IMR-90 (cell line): Measurements from ENCODE around the gene TMEM163. TPM values are rescaled to one million over a fixed set of nuclear protein-coding genes. Genes with fewer than 3 reads are reported as not detected.

ENCODE experiments used
- ATAC-seq: fragments of 200-7000 bp; cut with Tn5 transposase; 2 replicates; pipeline ENCODE4 v1.9.1; 2020; ENCODE audit warnings: low read depth, mild to moderate bottlenecking, moderate library complexity
- BruUV-seq: library from RNA; stranded (reverse); fragments of 400-500 nt; replicated peaks from 2 replicates; lab custom pipeline; 2021; lab: Mats Ljungman, UMichigan
- CTCF ChIA-PET: fragments of 300-600 bp; formaldehyde crosslinking; extraction: SDS; loops from one replicate; lab custom pipeline; 2021; ENCODE audit warnings: antibody characterized with exemption; lab: Yijun Ruan, JAX
- POLR2A ChIA-PET: fragments of 300-600 bp; sonication (Branson Sonifier 250); formaldehyde crosslinking; loops from one replicate; lab custom pipeline; 2022; ENCODE audit warnings: antibody characterized with exemption; ENCODE audit not compliant: unreplicated experiment; lab: Charles Lee
- DNase-seq: peaks from one replicate; pipeline ENCODE4 v3.0.0; 2013
- H2AFZ ChIP-seq: replicated peaks from 2 replicates; pipeline ENCODE3; 2013; ENCODE audit warnings: low read length, mild to moderate bottlenecking; ENCODE audit not compliant: poor library complexity
- H2AK5ac ChIP-seq: 2 replicates; pipeline ENCODE4 v1.6.1; 2013; ENCODE audit warnings: low read depth, low read length, inconsistent platforms
- H2AK9ac ChIP-seq: replicated peaks from 2 replicates; pipeline ENCODE3; 2013; ENCODE audit warnings: mild to moderate bottlenecking, low read depth, low read length, moderate library complexity; ENCODE audit not compliant: poor library complexity
- H2BK120ac ChIP-seq: 2 replicates; pipeline ENCODE4 v1.6.1; 2013; ENCODE audit warnings: low read depth, low read length, inconsistent platforms
- H2BK15ac ChIP-seq: 3 replicates; pipeline ENCODE4 v1.6.1; 2013; ENCODE audit warnings: low read depth, low read length, inconsistent platforms
- H2BK20ac ChIP-seq: 2 replicates; pipeline ENCODE4 v1.6.1; 2013; ENCODE audit warnings: low read depth, mild to moderate bottlenecking, inconsistent platforms, low read length, moderate library complexity
- H2BK5ac ChIP-seq: 2 replicates; pipeline ENCODE4 v1.6.1; 2013; ENCODE audit warnings: mild to moderate bottlenecking, low read depth, low read length, inconsistent platforms; ENCODE audit not compliant: poor library complexity, severe bottlenecking
- H3K14ac ChIP-seq: replicated peaks from 2 replicates; pipeline ENCODE4 v1.6.1; 2013; ENCODE audit warnings: low read depth, low read length, inconsistent platforms
- H3K18ac ChIP-seq: 2 replicates; pipeline ENCODE4 v1.6.1; 2013; ENCODE audit warnings: low read depth, low read length, control low read depth
- H3K23ac ChIP-seq: 2 replicates; pipeline ENCODE4 v1.6.1; 2013; ENCODE audit warnings: low read depth, low read length, inconsistent platforms
- H3K27ac ChIP-seq: 2 replicates; pipeline ENCODE4 v1.5.1; 2013; ENCODE audit warnings: mild to moderate bottlenecking, control low read depth, low read length; ENCODE audit not compliant: insufficient read depth
- H3K27me3 ChIP-seq: 2 replicates; pipeline ENCODE4 v1.6.1; 2013; ENCODE audit warnings: low read length; ENCODE audit not compliant: control insufficient read depth, insufficient read depth
- H3K36me3 ChIP-seq: 2 replicates; pipeline ENCODE4 v1.6.1; 2013; ENCODE audit warnings: low read length, mixed read lengths; ENCODE audit not compliant: control insufficient read depth, insufficient read depth
- H3K4ac ChIP-seq: 2 replicates; pipeline ENCODE4 v1.6.1; 2013; ENCODE audit warnings: low read depth, low read length, inconsistent platforms
- H3K4me1 ChIP-seq: 2 replicates; pipeline ENCODE4 v1.6.1; 2013; ENCODE audit warnings: low read length, mixed read lengths; ENCODE audit not compliant: control insufficient read depth, insufficient read depth
- H3K4me2 ChIP-seq: 2 replicates; pipeline ENCODE4 v1.6.1; 2013; ENCODE audit warnings: low read depth, mild to moderate bottlenecking, control low read depth, low read length, moderate library complexity
- H3K4me3 ChIP-seq: 2 replicates; pipeline ENCODE4 v1.5.1; 2013; ENCODE audit warnings: low read depth, mild to moderate bottlenecking, control low read depth, low read length, moderate library complexity; ENCODE audit not compliant: insufficient read depth
- H3K56ac ChIP-seq: 2 replicates; pipeline ENCODE4 v1.6.1; 2013; ENCODE audit warnings: low read length, inconsistent platforms; ENCODE audit not compliant: insufficient read depth; ENCODE audit errors: extremely low read depth
- H3K79me1 ChIP-seq, 2 experiments: 2 replicates each; pipeline ENCODE4 v1.6.1; 2013; ENCODE audit warnings: low read length in 2 of 2, inconsistent platforms in 1 of 2, low read depth in 1 of 2
- H3K9ac ChIP-seq: 2 replicates; pipeline ENCODE4 v1.6.1; 2013; ENCODE audit warnings: low read depth, low read length, control low read depth
- H3K9me1 ChIP-seq: 2 replicates; pipeline ENCODE4 v1.6.1; 2013; ENCODE audit warnings: low read length, inconsistent platforms; ENCODE audit not compliant: insufficient read depth
- H3K9me3 ChIP-seq: 2 replicates; pipeline ENCODE4 v1.6.1; 2013; ENCODE audit warnings: low read length; ENCODE audit not compliant: control insufficient read depth, insufficient read depth
- H4K20me1 ChIP-seq: 2 replicates; pipeline ENCODE4 v1.6.1; 2013; ENCODE audit warnings: low read length, inconsistent platforms; ENCODE audit not compliant: insufficient read depth
- H4K5ac ChIP-seq: 2 replicates; pipeline ENCODE4 v1.6.1; 2013; ENCODE audit warnings: mild to moderate bottlenecking, low read depth, low read length, control low read depth
- H4K8ac ChIP-seq, 2 experiments: 2 replicates each; pipeline ENCODE4 v1.6.1; 2013; ENCODE audit warnings: low read depth in 2 of 2, low read length in 2 of 2, control low read depth in 1 of 2, inconsistent platforms in 1 of 2
- H4K91ac ChIP-seq: 2 replicates; pipeline ENCODE4 v1.6.1; 2013; ENCODE audit warnings: low read depth, low read length, inconsistent platforms; ENCODE audit not compliant: insufficient read depth
- BHLHE40 ChIP-seq: fragments of 150-350 bp; IDR thresholded peaks from 2 replicates; pipeline ENCODE4 v1.6.1; 2016; ENCODE audit warnings: mild to moderate bottlenecking, low read depth, low read length
- CEBPB ChIP-seq: IDR thresholded peaks from 2 replicates; pipeline ENCODE4 v1.6.1; 2012; ENCODE audit warnings: low read depth, low read length, improper control_type of control experiment
- FOS ChIP-seq: fragments of 150-350 bp; IDR thresholded peaks from 2 replicates; pipeline ENCODE4 v1.6.1; 2016; ENCODE audit warnings: low read depth, low read length
- RFX5 ChIP-seq: IDR thresholded peaks from 2 replicates; pipeline ENCODE4 v1.8.0; 2012; ENCODE audit warnings: low read depth, mild to moderate bottlenecking, low read length, moderate library complexity
- WGBS, 2 experiments: methylation state at CpG; one replicate each; pipeline versions ENCODE4 v1.1.5 to v1.1.7; 2013; ENCODE audit warnings: missing lambda C conversion rate in 2 of 2; ENCODE audit not compliant: insufficient read length in 1 of 2; ENCODE audit errors: extremely low coverage in 2 of 2; 5-methylcytosine and 5-hydroxymethylcytosine counted together
- dilution Hi-C: fragments of 300-500 bp; cut with HindIII; formaldehyde crosslinking; loops from one replicate; pipeline ENCODE4 v1.14.3; 2018; ENCODE audit warnings: low sequenced_read_pairs; ENCODE audit not compliant: unreplicated experiment
- in situ Hi-C: fragments of 300-500 bp; cut with MboI; formaldehyde crosslinking; loops from 3 replicates; pipeline ENCODE4 v1.14.3; 2019; ENCODE audit warnings: low sequenced_read_pairs, inconsistent platforms, mixed read lengths
- intact Hi-C: fragments of 100-400 bp; cut with micrococcal nuclease; formaldehyde crosslinking; loops from 2 replicates; pipeline ENCODE4 v1.10.0; 2022
- polyA plus RNA-seq, 3 experiments: library from polyadenylated mRNA; depleted of rRNA; stranded (reverse); fragments of >200 nt; gene quantifications; 2 replicates each; pipeline ENCODE4 v1.2.3, GENCODE V29; 2012; ENCODE audit warnings: low replicate concordance in 1 of 3
- total RNA-seq: library from RNA; depleted of rRNA; stranded (reverse); fragments of >200 nt; gene quantifications from 2 replicates; pipeline ENCODE4 v1.2.3, GENCODE V29; 2012
- TF ChIP-seq, protein P1 (sequence below): conservative IDR thresholded peaks from 2 replicates; pipeline ENCODE4 v1.5.1; 2012; ENCODE audit warnings: mild to moderate bottlenecking, low read depth, low read length, improper control_type of control experiment

Gene TMEM163
- total and polyA plus RNA-seq, 2 of the 4 experiments (the other 2 are of a cell fraction): not detected

DNA sequence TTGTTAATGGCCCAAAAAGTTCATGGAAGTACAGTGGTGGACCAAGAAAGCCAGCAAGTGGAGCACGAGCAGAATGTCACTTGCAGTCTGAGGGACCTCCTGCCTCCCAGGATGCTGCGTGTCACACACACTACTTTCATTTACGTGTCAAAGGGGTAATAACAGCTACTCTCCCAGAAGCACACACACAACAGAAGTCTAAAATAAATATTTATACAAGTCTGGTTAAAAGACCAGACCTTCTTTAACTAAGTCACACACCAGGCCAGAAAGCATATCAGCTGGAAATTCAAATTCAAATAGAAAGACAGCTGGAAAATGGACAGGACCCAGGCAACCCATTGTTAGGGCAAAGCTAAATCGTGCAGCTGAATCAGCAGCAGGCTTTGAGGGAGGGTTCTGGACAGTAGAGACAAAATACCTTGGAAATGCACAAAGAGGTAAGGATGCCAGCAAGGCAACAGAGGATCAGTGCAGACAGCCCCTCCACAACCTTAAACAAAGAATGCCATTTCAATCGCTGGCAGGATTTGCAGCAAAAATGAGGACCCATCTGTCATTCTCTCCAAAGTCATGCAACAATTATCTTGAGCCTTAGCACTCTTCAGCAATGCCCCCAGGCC lies 160.5 kb downstream of the TMEM163 start:
- ATAC-seq (no peak), DNase-seq (no peak)
- Histone ChIP-seq H2BK5ac (no peak overlapping the region), H3K79me1 (no peaks in the 10 kb centered on the region), H3K4ac (no peak overlapping the region), H3K4me1 (no peaks in the 10 kb centered on the region), H3K27me3 (peaks cover 9% of the 10 kb centered on the region), H4K8ac (no peak overlapping the region), H4K20me1 (no peaks in the 10 kb centered on the region), H2AK5ac (no peak overlapping the region), H3K18ac (no peak overlapping the region), H3K9me3 (no peaks in the 10 kb centered on the region), H2AK9ac (no peak overlapping the region), H3K23ac (no peak overlapping the region), H3K9ac (no peak overlapping the region), H3K9me1 (no peaks in the 10 kb centered on the region), H3K36me3 (no peaks in the 10 kb centered on the region), H3K4me3 (no peak overlapping the region), H2BK20ac (no peak overlapping the region), H4K5ac (no peak overlapping the region), H3K4me2 (no peak overlapping the region), H3K56ac (no peak overlapping the region), H2AFZ (no peak overlapping the region), H2BK15ac (no peak overlapping the region), H3K27ac (no peak overlapping the region), H3K14ac (no peak overlapping the region), H4K91ac (no peak overlapping the region), H2BK120ac (no peak overlapping the region)
- ChIA-PET POLR2A (no interaction called here), CTCF (no interaction called here)
- in situ Hi-C loops (no loop called here), intact Hi-C loops (no loop called here), dilution Hi-C loops (no loop called here)
- TF ChIP-seq FOS (no peak), RFX5 (no peak), BHLHE40 (no peak), CEBPB (no peak)
- TF ChIP-seq, protein P1, sequence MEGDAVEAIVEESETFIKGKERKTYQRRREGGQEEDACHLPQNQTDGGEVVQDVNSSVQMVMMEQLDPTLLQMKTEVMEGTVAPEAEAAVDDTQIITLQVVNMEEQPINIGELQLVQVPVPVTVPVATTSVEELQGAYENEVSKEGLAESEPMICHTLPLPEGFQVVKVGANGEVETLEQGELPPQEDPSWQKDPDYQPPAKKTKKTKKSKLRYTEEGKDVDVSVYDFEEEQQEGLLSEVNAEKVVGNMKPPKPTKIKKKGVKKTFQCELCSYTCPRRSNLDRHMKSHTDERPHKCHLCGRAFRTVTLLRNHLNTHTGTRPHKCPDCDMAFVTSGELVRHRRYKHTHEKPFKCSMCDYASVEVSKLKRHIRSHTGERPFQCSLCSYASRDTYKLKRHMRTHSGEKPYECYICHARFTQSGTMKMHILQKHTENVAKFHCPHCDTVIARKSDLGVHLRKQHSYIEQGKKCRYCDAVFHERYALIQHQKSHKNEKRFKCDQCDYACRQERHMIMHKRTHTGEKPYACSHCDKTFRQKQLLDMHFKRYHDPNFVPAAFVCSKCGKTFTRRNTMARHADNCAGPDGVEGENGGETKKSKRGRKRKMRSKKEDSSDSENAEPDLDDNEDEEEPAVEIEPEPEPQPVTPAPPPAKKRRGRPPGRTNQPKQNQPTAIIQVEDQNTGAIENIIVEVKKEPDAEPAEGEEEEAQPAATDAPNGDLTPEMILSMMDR: no peak
- no TSS peak for BruUV-seq
- WGBS, 2 experiments: 0% methylated on average over 1 of the region's 5 CpGs; no CpG with 5 or more reads in 1 of the 2 experiments
